Cerebellar nuclear complex (tissue), 1 donor: Measurements from ENCODE around the gene CCDC112.
A peak's percentile ranks its signal among the peaks of the same experiment; 100 is the strongest.
"Not testable (repeated sequence)": the region's sequence is repeated elsewhere in the genome, so short reads cannot be mapped to it uniquely, and the experiment has no call there.

Experiments
- DNase-seq, 2 experiments: peaks; one replicate each; lab custom pipeline; 2025; lab: John Stamatoyannopoulos, UW

CCDC112 gene

GRCh38 chr5:115262011-115262320, 34.5 kb downstream of the CCDC112 start:
- DNase-seq: no peak

- DNase-seq: no peak
Measured at GRCh38 chr5:115260248-115260647, 36.2 kb downstream of the CCDC112 start.

- DNase-seq: no peak
Measured at GRCh38 chr5:115257981-115258380, 38.5 kb downstream of the CCDC112 start.

GRCh38 chr5:115249379-115249778, 47.1 kb downstream of the CCDC112 start:
- not testable (repeated sequence) for DNase-seq

GRCh38 chr5:115246361-115246991, 50.0 kb downstream of the CCDC112 start:
- DNase-seq: peak in 1 of 2 experiments; percentile 1

GRCh38 chr5:115243412-115243811, 53.0 kb downstream of the CCDC112 start:
- no peak for DNase-seq

GRCh38 chr5:115241881-115242642, 54.4 kb downstream of the CCDC112 start:
- DNase-seq: no peak

GRCh38 chr5:115237066-115237465, 59.4 kb downstream of the CCDC112 start:
- DNase-seq: no peak

- DNase-seq: no peak
Measured at GRCh38 chr5:115236599-115236998, 59.9 kb downstream of the CCDC112 start.

- DNase-seq: no peak
Measured at GRCh38 chr5:115231598-115231997, 64.9 kb downstream of the CCDC112 start.

- no peak for DNase-seq
Measured at GRCh38 chr5:115229606-115230005, 66.8 kb downstream of the CCDC112 start.

- DNase-seq: no peak
Measured at GRCh38 chr5:115227281-115227680, 69.2 kb downstream of the CCDC112 start.
